HG02981 (cell line): Measurements from ENCODE around the gene CD99.

Source experiments
- ATAC-seq: cut with Tn5 transposase; IDR thresholded peaks from one replicate; pipeline ENCODE4 v1.9.1; 2021; ENCODE audit warnings: mild to moderate bottlenecking, moderate library complexity; ENCODE audit not compliant: unreplicated experiment

The CD99 gene, protein sequence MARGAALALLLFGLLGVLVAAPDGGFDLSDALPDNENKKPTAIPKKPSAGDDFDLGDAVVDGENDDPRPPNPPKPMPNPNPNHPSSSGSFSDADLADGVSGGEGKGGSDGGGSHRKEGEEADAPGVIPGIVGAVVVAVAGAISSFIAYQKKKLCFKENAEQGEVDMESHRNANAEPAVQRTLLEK

DNA sequence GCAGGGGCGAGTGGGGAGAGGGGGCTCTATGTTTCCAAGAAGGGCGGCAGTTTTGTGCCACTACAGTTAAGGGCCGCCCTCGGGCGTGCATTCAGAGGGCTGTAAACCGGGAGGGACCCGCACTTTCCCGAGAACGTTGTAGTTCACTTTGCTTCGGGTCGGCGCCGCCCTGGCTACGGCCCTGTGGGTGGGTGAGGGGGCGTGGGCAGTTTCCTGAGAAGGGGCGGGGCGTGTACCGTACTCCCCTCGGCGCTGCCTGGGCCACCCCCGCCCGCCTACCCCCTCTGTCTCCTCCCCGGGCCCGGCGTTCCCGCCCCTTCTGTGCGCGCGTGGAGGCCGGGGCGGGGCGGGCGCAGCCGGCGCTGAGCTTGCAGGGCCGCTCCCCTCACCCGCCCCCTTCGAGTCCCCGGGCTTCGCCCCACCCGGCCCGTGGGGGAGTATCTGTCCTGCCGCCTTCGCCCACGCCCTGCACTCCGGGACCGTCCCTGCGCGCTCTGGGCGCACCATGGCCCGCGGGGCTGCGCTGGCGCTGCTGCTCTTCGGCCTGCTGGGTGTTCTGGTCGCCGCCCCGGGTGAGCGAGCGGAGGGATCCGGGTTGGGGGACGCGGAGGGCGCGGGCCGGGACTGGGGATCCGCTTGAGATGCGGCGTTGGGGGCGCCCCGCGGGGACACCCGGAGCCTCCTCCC is at the start of gene CD99:
TSS of gene CD99 (plus strand) at position 440 of the 687 bp plus-strand sequence. CDS start at position 506, 66 bp downstream.
- peak; percentile 85 for ATAC-seq

DNA sequence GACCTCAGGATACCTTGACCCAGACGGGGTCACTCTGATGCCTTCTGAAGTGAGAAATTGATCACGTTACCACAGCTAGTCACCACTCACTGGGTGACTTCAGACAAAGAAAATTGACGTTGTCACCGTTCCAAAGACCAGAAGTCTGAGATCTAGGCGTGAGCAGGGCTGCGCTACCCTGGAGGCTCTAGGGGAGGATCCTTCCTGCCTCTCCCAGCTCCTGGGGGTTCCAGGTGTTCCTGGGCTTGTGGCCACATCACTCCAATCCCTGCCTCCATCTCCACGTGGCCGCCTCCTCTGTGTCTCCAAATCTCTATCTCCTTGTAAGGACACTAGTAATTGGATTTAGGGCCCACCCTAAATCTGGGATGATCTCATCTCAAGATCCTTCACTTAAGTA is 48.9 kb upstream of the CD99 start:
- ATAC-seq = no peak

DNA sequence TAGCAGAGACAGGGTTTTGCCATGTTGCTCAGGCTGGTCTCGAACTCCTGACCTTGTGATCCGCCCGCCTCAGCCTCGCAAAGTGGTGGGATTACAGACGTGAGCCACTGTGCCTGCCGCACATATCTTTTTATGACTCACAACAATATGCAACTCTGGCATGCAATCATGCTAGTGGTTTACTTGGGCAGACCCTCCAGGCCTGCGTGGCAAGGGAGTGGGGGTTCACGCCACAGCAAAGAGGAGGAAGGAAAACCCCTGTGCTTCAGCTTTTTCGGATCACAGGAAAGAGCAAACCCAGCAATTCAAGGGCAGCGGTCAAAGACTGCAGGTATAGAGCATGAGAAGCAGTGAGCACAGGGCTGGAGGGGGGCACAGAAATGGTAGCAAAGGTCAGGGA is 48.3 kb upstream of the CD99 start:
- ATAC-seq = no peak

DNA sequence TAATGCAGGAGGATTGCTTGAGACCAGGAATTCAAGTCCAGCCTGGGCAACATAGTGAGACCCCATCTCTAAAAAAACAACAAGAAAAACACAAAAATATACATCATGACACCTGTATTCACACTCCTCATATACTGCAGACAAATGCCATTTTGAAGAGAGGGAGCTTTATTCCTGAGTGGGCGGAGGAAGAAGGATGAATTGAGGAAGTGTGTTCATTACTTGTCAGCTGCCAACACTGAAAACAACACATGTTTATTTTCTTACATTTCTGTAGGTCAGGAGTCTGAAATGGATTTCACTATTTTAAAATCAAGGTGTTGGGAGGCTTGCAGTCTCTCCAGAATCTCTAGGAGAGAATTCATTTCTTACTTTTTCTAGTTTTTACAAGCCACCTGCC is 47.2 kb upstream of the CD99 start:
- no peak for ATAC-seq

DNA sequence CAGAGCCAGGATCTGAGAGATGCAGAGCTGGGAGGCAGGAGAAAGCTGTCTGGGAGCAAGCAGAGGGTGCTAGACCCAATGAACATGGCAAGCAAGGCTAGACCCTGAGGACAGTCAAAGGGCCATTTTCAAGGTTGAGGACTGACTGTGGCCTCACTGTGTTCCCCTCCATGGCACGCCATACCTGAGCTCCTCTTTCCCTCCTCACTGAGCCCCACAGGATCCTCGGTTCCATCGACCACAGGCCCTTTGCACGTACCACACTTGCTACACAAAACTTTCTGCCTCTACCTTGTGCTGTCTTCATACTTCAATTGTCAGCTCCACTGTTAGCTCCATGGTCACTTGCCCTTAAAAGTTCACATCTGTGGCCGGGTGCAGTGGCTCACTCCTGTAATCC is 45.5 kb upstream of the CD99 start:
- no peak for ATAC-seq

DNA sequence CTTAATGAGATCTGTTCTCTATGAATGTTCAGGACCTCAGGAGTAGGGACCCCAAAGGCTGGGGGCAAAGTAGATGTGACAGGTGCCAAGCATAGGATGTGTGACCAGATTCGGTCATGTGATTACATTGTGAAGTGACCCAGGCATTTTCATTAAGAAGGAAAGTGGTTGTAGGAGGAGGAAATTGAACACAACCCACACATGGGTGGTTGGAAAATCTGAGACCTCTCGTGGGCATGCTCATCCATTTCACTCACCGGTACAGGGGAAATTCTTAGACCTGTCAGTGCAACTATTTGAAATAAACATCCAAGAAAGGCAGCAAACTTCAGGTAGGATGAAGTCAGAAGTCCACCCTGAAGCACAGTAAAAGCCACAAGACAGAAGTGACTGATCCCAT is 43.5 kb upstream of the CD99 start:
- ATAC-seq = no peak

DNA sequence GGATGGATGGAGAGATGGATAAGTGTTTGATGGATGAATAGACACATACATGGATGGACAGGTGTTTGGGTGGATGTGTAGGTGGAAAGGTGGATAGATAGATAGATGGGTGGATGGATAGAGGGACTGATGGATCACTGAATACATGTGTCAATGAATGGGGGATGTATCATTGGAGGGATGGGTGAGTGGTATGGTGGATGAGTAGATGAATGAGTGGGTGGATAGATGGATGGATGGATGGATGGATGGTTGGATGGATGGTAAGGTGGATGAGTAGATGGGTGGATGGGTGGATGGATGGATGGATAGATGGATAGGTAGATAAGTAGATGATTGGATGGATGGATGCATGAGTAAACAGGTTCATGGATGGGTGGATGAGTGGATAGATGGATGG is 41.1 kb upstream of the CD99 start:
- ATAC-seq = no peak

DNA sequence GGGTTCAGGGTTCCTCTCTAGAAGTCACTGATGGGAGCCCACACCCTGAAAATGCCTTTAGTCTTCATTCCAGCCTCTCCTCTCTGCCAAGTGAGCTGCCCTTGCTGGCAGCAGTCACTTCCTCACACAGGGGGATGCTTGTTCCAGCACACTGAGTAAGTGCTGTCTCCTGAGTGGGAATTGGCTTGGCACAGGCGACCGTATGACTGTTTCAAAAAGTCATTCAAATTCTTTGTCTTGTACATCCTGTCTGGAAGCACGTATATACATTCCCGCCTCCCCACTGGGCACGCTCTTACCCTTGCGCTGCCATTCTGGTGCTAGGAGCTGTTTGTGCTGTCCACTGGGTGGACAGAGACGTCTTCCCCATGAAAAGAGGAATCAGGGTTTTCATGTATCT is 40.2 kb upstream of the CD99 start:
- ATAC-seq = no peak

DNA sequence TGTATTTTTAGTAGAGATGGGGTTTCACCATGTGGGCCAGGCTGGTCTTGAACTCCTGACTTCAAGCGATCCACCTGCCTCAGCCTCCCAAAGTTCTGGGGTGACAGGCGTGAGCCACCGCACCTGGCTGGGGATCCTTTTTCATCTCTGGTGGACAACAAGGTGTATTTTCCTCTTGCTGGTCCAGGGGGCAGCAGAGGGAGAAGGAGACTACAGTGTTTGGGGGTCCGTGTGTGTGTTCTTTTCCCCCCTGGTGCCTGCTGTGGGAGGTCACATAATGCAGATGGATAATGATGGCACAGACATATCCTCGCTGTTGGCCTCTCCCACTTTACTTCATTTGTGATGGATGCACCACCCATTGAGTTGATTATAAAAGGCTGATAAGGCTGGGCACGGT is 39.0 kb upstream of the CD99 start:
- ATAC-seq = no peak

DNA sequence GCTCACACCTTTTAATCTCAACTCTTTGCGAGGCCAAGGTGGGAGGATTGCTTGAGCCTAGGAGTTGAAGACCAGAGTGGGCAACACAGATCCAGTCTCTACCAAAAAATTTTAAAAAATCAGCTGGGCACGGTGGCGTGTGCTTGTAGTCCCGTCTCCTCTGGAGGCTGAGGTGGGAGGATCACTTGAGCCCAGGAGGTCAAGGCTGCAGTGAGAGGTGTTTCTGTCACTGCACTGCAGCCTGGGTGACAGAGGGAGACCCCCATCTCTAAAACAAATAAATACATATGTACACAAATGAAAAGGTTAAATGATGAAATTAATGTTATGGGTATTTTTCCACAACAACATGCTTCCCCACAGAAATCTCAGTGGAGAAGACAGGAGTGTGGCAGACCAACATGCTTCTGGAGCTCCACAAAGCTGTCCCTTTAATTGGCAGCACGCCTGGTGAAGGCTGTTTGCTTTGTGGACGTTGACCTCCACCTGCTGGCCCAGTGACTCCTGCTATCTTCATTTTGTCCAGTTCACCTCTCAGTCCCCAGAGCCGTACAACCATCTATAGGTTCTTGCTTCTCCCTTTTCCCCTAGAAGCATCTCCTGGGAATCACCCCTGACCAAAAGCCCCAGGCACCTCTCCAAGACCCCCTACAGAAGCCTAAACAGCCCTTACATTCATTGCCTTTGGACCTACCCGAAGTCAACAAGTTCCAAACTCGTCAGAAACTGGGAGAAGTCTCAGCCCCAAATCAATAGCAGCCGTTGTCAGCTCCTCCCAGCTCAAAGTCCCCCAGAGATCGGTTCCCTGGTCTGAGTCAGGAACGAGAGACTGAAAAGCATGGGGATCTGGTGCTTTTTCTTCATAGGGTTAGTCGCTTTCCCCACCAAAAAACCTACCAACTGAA is 36.4 kb upstream of the CD99 start:
- ATAC-seq = no peak

DNA sequence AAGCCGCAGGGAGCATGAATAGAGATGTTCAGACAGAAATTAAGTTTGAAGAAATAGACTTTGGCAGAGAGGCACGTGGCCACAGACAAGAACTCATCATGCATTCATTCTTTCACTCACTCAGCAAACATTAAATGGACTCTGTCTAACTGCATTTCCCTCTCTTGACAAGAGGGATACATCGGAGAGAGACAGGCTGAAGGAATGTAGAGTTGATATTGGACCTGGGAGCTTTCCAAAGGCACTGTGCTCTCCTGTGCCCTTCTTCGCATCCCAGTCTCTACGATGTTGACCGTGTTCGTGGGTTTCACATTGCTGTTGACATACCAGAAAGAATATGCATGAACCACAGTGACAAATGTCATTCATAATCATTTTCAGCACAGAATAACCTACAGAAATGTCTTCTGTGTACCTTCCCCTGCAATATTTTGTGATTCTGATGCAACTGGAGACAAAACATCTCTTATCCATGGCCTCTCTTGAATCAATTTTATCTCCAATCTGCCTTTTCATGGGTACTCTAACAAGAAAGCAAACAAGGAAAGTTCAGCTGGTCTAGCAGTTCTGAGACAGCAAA is 34.7 kb upstream of the CD99 start:
- ATAC-seq = no peak

DNA sequence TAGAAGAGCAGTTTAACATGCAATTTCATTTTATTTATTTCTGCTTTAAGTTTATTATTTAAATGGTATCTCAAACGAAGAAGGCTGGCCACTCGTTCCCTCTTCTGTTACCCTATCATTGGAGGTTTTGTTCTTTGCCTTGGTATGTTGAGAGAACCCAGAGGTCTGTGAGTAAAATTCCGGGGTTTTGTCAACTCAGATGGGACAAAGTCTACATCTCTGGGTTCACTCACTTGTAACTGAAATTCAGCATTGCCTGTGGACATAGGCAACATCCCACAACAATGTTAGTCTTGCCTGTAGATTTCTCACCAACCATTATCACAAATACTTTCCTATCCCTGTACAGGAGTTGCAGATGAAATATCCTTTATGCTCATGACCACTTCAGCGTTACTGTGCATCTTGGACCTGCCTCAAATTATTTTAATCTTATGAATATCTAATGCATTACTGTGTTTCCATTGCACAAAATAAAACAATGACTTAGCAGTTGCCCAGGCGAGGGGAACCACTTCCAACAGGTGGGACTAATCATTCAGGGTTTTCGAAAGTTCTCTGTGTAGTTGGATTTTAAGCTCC is 33.5 kb upstream of the CD99 start:
- no peak for ATAC-seq

DNA sequence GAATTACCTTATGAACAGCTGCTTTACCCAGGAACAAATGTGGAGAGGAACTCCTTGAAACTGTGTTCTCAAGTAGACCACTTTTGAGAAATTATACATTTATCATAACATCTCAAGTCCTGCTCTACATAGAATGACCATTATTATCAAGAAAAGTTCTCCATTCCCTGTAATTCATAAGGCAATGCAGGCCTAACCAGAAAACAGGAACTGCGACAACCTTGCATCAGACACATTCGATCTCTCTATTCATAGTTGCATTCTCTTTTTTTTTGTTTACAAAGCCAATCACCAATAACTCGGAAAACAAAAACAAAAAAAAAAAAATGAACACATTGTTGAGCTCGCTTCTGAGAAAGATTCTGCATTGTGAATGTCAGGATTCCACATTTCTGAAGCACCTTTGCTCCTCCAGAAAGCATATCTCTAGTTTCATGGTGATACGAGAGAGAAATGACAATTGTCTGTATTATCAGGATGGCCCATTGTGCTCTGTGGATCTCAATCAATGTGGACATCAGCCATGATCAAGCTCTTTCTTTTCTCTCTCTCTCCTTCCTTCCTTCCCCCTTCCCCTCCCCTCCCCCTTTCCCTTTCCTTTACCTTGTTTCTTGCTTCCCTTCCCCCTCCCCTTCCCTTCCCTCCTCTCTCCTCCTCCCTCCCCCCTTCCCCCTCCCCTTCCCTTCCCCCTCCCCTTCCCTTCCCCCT is 32.4 kb upstream of the CD99 start:
- ATAC-seq = no peak

DNA sequence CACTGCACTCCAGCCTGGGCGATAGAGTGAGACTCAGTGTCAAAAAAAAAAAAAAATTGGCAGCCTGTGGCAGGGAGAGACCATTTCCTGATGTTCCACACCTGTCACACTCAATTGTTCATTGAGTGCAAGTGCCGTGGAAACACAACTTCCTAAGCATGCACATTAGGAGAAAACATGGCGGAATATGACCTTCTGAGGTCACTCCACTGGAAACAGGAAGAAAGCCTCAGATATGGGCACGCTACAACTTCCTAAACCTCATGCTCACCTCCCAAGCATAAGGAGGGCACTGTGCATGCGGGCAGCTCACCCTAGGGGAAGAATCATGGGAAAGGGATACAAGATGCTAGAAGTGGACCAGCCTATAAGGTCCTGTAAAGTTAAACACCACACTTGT is 28.5 kb upstream of the CD99 start:
- ATAC-seq = no peak

DNA sequence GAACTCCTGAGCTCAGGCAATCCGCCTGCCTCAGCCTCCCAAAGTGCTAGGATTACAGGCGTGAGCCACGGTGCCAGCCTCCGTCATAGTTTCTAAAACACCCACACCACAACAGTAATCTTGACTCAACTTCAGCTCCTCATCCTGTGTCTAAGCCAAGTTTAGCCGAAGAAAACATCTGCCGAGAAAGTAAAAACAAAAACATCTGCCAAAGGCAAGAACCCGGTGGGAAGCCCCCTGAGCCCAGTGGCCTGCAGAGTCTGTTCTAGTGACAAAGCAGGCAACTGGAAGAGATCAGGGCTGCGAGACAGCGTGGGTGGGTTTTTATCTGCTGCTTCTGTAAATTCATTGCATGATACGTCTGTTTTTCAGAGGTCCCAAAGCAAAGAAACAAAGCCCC is 26.6 kb upstream of the CD99 start:
- ATAC-seq = no peak

DNA sequence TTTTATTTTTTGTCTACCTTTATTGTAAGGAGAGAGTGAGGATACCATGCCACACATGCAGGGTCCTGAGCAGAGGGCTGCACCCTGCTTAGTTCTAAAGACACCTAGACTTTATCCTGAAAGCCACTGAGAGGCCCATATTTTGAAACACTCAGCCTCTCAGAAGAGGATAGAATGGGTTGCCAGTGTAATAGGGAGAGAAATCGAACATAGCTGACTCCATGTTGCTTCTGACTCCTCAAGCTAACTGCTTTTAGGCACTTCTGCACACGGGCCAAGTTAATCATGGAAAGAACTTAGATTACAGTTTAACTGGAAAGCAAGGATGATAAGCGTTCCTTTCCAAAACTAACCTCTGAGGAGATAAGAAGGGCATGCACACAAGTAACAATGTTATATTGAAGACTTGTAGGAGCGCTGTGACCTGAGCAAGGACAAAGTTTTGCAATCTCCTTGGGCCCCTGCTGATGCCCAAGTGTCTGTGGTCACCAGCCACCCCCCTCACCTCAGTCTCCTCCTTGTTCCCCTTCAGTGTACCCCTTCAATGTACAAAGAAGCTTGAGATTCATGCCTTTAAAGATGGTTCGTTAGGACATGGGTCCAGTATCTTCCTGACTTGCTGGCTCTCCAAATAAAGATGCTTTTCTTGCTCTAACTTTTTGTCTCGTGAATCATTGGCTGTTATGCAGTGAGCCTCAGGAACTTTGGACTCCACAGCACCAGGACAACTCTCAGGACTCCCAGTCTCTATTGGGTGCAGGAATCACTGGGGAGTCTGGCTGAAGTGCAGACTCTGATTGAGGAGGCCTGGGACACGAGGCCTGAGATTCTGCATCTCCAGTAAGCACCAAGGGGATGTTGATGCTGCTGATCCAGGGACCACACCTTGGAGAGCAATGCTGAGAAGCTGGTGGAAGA is 25.4 kb upstream of the CD99 start:
- no peak for ATAC-seq

DNA sequence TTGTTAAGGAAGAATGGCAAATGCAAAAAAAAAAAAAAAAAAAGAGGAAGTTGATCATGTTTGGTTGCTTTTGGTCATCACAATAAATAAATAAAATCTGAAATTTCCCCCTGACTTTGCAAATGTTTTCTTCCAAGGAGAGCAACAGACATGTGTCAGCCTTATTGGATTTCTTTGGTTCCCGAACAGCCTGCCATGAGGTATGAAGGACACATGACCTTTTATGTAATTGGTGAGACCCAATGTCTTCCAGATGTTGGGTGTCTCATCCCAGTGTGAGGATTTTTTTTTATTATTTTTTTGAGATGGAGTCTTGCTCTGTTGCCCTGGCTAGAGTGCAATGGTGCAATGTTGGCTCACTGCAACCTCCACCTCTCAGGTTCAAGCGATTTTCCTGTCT is 24.6 kb upstream of the CD99 start:
- no peak for ATAC-seq

DNA sequence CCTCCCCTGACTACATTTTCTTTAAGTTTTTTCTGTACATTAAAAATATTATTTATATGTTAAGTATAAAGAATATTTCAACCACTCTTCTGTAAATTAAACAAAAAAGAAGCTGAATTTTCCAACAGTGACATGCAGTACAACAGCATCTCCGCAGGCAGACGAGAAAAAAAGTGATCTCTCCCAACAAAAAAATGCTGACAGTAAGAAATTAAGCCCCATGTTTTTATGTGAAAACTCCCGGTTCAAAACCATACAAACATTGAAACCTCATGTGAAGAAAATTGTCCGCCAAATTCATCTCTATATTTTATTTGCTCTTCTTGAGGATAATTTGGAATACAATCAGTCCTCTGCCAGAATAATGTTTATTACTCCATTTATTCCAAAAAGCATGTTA is 20.1 kb upstream of the CD99 start:
- no peak for ATAC-seq

DNA sequence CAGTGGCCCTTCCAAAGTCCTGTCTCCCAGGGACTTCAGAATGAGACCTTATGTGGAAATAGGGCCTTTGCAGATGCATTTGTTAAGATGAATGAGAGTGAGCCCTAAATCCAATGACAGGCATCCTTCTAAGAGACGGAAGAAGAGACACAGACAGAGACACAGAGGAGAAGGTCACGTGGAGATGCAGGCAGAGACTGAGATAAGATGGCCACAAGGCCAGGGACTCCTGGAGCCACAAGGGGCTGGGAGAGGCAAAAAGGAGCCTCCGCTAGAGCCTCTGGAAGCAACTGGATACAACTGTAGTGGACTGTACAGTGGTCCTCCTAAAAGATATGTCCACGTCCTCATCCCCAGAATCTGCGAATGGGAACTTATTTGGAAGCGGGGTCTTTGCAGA is 19.0 kb upstream of the CD99 start:
- ATAC-seq = no peak

DNA sequence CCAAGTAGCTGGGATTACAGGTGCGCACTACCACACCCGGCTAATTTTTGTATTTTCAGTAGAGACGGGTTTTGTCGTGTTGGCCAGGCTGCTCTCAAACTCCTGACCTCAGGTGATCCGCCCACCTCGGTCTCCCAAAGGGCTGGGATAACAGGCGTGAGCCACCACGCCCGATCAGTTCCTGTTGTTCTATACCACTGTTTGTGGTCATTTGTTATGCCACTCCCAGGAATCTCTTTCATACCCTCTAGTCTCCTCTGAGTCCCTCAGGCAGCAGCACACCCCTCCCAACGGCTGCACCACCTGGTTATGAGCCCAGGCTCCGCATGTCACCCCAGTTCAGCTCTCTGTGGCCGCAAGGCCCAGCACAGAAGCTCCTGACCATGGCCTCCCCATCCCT is 17.5 kb upstream of the CD99 start:
- ATAC-seq = no peak
